GM19193 (cell line): ENCODE results near the gene PAPOLG.

Source experiments
- POLR2A ChIP-seq: IDR thresholded peaks from 4 replicates; pipeline ENCODE4 v1.6.1; 2011; ENCODE audit not compliant: insufficient read depth, insufficient read length; ENCODE audit errors: extremely low read depth

PAPOLG gene

DNA sequence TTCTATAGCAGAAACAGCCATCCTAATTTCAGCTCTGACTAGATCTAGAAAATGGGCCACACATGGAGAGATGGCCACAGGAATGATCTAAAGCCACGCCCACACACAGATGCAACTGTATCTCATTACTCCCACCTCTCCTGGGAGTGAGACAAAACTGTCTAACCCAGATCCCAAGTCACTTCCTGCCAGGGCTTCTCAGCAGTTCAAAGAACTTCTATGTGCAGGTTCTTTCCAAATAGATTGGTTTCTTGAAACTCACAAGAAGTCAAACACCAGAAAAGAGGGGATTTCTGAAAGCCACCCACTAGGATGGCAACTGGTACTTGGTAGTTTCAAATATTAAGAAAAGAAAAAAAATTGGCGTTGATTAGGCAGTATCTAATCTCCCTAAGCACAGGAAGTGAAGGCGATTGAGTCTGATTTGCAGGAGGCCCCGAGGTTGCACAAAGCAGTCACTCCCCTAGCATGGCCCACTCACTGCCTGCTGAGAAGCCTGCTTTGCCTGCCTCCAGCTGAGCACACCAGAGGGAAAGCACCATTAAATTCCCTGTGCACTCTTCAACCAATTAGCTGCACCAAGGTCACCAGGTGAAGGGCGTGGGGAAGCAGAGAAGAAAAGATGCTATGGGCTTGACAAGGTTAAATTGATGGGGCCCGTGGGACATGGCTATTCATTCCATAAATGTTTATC lies 51.1 kb downstream of the PAPOLG start:
- TF ChIP-seq POLR2A, result no peak

DNA sequence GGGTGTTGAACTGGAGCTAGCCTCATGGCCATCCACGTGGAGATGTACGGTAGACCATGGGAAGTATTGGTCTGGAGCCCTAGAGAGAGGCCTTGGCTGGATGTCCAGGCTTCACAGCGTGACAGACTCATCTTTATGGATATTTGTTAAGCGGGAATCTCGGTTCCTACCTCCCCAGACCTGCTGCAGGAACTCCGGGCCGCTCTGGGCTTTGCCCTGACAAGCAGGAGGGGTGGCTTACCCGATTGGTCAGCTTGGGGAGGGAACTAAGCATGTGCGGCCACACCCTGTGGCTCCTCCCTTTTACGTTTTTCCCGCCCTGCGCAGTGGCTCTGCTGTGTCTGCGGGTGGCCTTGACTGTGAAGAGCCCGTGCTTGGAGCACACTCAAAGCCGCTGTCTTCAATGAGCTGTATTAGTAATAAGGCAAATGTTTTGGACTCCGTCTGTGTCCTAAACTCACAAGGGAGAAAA lies 52.3 kb downstream of the PAPOLG start:
- no peak for TF ChIP-seq POLR2A

DNA sequence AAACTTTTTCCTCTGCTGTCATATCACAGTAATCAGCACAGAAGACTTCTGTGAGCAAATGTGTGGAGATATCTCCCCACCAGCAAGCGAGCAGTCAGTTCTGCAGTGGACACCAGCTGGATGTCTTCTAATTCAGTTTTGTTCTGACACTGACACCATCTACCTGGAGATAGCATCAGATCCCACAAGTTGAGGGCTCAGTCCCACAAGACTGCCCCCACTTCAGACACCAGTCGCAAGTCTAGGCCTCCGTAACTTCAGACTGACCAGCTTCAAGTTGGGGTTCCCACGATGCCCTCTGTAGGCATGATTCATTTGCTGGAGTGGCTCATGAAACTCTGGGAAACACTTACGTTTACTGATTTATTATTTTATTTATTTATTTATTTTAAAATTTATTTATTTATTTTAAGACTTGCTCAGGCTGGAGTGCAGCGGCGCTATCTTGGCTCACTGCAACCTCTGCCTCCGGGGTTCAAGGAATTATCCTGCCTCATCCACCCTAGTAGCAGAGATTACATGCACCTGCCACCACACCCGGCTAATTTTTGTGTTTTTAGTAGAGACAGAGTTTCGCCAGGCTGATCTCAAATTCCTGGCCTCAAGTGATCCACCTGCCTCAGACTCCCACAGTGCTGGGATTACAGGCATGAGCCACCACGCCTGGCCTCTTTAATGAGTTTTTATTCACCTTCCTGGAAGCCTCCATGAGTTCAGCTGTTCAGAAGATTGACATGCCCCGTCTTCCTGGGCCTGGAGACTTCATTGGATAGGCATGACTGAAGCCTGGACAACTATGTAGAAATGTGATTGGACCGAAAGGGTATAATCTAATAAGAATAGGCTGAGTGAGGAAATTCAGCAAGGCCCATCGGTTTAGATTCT lies 55.7 kb downstream of the PAPOLG start:
- TF ChIP-seq POLR2A, result no peak

DNA sequence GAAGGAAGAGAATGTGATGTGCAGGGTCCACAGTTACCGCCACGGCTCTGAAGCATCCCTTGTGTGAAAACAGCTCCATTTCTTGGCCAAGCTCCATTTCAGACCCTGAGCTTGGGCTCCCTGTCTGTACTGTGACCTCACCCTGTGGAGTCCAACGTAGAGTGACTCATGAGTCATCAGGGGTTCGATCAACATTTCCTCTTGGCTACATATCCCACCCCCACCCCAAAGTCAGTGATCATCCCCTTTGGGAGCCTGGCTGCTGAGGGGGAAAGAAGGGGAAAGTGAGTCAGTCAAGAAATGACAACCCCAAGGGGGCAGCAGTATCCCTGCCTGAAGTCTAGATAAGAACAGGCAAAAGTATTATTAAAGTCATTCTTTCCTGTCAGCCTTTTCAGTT lies 62.2 kb downstream of the PAPOLG start:
- TF ChIP-seq POLR2A, result no peak

DNA sequence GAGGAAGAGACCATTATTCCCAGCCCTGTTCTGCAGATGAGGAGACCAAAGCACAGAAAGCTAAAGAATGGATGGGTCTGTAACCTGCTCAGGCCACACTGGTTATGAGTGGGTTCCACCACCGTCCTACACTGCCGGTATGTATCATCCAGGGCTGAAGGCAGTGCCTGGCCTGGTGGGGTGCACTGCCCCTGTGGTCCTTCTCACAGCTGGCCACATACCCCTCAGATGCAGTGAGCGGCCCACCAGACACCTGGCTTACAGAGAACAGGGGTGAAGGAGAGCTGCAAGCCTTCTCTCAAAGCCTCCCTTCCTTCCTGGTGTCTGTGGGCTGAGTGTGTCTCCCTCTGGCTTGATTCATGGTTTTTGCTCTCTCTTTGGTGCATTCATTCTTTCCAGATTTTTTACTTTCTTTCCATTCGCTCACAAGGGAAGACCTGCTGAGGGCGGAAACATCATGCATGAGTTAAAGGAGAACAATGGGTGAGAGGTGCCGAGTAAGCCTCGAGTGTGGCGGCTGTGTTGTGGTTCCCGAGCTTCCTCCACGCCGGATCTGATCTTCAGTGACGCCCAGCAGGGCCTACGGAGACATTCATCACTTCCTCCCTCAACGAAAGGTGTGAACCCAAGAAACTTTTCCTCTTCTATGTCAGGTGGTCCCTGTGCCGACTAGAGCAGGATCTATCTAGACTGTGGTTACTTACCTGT lies 63.2 kb downstream of the PAPOLG start:
- TF ChIP-seq POLR2A, result no peak

DNA sequence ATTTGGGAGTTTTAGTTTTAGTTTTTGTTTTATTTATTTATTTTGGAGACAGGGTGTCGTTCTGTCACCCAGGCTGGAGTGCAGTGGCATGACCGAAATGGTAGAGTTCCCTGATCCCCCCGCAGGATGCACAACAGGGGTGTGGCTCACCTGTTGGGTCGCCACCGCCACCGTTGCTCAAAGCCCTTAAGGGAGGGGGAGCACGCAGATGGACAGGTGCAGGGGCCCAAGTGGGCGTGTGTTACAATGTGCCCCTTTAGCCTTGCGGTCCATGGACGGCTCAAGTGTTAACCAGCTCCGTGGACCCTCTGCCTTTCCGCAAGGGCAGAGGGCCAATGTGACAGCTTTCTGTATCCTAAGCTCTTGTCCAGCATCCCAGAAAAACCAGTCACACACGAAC lies 63.9 kb downstream of the PAPOLG start:
- TF ChIP-seq POLR2A, result no peak

DNA sequence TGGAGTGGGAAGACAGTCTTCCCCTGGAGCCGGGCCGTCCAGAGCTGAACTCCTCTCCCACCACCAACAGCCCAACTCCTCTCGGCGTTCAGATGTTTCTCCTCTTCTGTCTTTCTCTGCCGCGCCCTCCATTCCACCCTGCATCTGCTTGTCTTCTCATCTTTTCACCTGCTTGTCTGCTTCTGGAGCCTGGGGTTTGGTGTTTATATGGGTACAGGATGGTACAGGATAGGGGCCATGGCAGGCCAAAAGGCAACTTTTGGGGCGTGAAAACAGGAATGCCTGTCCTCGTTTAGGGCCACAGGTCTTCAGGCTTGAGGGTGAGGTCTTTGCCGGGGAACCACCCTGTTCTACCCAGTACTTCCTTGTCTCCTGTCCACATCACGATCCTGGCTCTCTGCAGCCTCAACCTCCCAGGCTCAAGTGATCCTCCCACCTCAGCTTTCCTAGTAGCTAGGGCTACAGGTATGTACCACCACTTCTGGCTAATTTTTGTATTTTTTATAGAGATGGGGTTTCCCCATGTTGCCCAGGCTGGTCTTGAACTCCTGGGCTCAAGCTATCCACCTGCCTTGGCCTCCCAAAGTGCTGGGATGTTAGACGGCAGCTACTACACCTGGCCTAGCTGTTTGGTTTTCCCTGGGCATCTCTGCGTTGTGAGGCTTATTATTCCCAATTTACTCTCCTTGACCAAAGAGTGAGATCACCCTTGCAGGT lies 64.5 kb downstream of the PAPOLG start:
- no peak for TF ChIP-seq POLR2A

DNA sequence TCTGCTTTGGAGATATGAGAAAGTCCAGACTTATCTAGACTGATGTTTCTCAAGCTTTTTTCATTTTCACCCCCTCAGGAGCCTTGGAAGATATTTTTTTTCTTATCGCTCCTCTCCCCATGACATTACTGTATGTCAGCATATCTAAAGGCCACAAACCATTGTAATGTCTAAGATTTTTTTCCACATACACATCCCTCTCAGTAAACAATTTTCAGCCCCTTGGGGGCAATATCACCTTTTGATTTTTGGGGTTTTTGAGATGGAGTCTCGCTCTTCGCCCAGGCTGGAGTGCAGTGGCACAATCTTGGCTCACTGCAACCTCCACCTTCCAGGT lies 65.0 kb downstream of the PAPOLG start:
- TF ChIP-seq POLR2A, result no peak

DNA sequence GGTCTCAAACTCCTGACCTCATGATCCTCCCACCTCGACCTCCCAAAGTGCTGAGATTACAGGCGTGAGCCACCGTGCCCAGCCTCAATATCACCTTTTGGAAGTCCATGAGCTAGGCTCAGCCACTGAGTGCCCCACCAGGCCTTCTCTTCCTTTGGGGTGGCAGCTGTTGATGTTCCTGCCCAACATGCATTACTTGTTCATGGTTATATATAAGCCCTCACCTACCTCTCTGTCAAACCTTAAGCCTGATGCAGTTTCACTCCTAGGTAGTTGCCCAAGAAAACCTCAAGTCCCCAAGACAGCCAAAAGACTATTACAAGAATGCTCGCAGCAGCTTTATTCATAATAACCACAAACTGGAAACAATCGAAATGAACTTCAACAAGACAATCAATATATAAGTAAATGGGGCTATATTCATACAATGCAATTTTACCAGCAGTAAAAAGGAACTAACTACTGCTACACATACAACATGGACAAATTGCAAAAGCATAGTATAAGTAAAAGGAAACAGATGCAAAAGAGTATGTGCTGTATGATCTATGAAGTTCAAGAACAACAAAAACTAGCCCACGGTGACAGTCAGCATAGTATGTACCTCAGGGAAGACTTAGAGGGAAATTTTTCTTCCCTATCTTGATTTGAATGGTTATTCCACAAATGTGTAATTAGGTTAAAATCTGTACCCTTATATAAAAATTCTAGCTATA lies 65.7 kb downstream of the PAPOLG start:
- TF ChIP-seq POLR2A, result no peak

DNA sequence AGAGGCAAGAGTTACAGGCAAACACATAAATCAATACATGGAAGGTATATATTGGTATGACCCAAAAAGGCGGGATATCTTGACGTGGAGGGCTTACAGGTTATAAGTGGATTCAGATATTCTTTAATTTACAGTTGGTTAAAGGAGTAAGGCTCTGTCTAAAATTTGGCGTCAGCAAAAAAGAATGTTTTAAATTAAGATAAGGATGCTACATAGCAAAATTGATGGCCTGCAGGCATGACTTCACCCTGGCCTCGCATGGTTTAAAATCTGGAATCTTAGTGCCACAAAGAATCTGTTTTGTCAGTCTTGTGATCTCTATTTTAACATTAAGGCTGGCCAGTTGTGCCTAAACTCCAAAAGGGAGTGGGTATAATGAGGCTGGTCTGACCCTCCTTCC lies 66.9 kb downstream of the PAPOLG start:
- no peak for TF ChIP-seq POLR2A

DNA sequence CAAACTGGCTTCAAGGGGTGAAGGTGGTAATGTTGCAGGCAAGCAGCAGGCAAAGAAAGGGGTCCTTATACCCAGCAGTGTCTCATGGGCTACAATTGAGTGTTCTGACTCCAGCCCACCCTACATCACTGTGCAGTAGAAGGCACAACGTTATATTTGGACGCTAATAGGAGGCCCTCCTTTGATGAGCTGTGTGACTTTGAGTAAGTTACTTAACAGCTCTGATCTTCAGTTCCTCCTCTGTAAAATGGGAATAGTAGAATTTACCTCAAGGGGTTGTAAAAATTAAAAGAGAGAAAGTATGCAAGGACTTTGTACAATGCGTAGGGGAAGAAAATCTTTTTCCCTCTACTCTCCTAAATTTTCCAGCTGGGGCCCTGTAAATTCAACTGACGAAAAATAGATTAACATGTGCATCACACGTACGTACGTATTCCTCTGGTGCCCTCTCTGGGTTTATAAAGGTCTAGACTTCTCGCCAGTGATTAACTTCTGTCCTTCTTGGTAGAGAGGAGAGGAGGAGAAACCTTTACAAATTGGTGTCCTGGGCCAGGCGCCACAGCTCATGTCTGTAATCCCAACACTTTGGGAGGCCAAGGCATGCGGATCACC lies 67.7 kb downstream of the PAPOLG start:
- no peak for TF ChIP-seq POLR2A

DNA sequence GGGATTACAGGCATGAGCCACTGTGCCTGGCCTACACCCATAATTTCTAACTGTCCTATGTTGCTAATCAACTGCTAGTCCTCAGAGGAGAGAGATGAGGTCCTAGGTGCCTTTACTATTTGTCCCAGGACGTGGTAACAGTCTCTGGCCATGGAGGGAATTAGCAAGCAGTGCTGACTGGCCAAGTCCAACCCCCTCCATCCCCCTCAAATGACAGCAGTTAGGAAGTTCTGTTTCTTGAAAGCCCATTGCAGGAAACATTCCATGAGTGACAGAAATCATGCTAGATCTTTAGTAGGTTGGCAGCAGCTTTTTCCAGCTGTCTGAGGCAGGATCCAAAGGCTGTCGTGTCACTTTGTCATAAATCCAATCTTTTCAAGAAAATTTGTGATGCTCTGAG lies 69.6 kb downstream of the PAPOLG start:
- no peak for TF ChIP-seq POLR2A

DNA sequence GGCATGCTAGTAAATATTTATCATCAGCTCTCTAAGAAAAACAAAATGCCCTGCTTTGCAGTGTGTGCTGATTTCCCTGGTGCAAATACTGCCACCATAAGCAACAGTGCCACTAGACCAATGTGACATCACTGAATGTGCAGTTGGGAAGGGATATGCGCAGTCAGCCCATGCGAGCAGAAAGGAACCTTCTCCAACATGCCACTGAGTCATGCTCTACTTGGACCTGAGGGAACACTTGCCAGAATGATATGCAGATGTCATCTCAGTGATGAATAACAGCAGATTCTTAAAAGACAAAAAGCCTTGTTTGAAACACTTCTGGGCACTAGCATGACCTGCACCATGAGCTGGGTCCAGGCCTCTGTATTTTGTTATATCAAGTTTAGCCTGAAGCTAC lies 70.0 kb downstream of the PAPOLG start:
- no peak for TF ChIP-seq POLR2A

DNA sequence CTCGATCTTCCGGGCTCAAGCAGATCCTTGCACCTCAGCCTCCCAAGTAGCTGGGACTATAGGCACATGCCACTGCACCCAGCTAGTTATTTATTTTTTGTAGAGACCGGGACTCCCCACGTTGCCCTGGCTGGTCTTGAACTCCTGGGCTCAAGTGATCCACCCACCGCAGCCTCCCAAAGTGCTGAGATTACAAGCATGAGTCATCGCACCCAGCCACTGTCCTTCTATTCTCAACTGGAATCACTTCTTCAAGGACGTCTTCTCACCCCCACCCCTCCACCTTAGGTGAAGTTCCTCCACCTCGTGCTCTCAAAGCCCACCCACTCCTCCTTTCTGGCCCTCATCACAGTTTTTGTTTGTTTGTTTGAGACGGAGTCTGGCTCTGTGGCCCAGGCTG lies 71.3 kb downstream of the PAPOLG start:
- no peak for TF ChIP-seq POLR2A
